A673 (cell line): ENCODE data around the gene MORN1. TPM values are rescaled to one million over a fixed set of nuclear protein-coding genes. Genes with fewer than 3 reads are reported as not detected.

Experiments used
- BruUV-seq: library from RNA; stranded (reverse); fragments of 400-500 nt; replicated peaks from 2 replicates; lab custom pipeline; 2021; lab: Mats Ljungman, UMichigan
- CTCF ChIA-PET: fragments of 300-600 bp; sonication (Branson Sonifier 250); formaldehyde crosslinking; loops from one replicate; lab custom pipeline; 2022; ENCODE audit warnings: antibody characterized with exemption; lab: Charles Lee
- POLR2A ChIA-PET: fragments of 300-600 bp; sonication (Branson Sonifier 250); formaldehyde crosslinking; loops from one replicate; lab custom pipeline; 2022; ENCODE audit warnings: antibody characterized with exemption; ENCODE audit not compliant: low non-redundant PET; lab: Charles Lee
- DNase-seq: peaks from one replicate; pipeline ENCODE4 v3.0.0-alpha.2; 2015; ENCODE audit warnings: low spot score
- H3K27ac ChIP-seq: fragments of 200-600 bp; sonication (generic); 2 replicates; pipeline ENCODE4 v1.5.1; 2016; ENCODE audit warnings: mixed run types, low read depth, mild to moderate bottlenecking, mixed read lengths, antibody characterized with exemption, low read length; ENCODE audit not compliant: poor library complexity, severe bottlenecking
- H3K27me3 ChIP-seq: fragments of 200-600 bp; sonication (generic); replicated peaks from 2 replicates; pipeline ENCODE4 v1.6.1; 2017; ENCODE audit warnings: mixed run types, low read depth, mild to moderate bottlenecking, mixed read lengths, antibody characterized with exemption, low read length; ENCODE audit not compliant: insufficient read depth, poor library complexity
- H3K36me3 ChIP-seq: fragments of 200-600 bp; sonication (generic); 2 replicates; pipeline ENCODE4 v1.6.1; 2016; ENCODE audit warnings: mixed run types, mild to moderate bottlenecking, mixed read lengths, antibody characterized with exemption, low read length; ENCODE audit not compliant: insufficient read depth, poor library complexity, severe bottlenecking
- H3K4me1 ChIP-seq: fragments of 200-600 bp; sonication (generic); 2 replicates; pipeline ENCODE4 v1.6.1; 2017; ENCODE audit warnings: mixed run types, mild to moderate bottlenecking, mixed read lengths, antibody characterized with exemption, low read length; ENCODE audit not compliant: insufficient read depth, poor library complexity, severe bottlenecking
- H3K4me3 ChIP-seq: fragments of 200-600 bp; sonication (generic); 2 replicates; pipeline ENCODE4 v1.5.1; 2016; ENCODE audit warnings: low read depth, mixed run types, mild to moderate bottlenecking, mixed read lengths, low read length; ENCODE audit not compliant: poor library complexity, severe bottlenecking
- H3K9me3 ChIP-seq: fragments of 200-600 bp; sonication (generic); 2 replicates; pipeline ENCODE4 v1.6.1; 2016; ENCODE audit warnings: mixed run types, low read depth, mild to moderate bottlenecking, mixed read lengths, antibody characterized with exemption, low read length; ENCODE audit not compliant: poor library complexity, severe bottlenecking
- CTCF ChIP-seq: fragments of 300-800, 200-600 bp; sonication (generic); conservative IDR thresholded peaks from 2 replicates; pipeline ENCODE4 v1.5.1; 2017; ENCODE audit warnings: low read depth, mild to moderate bottlenecking, antibody characterized with exemption, low read length, moderate library complexity, mixed read lengths
- EZH2 ChIP-seq: fragments of 200-600 bp; sonication (generic); IDR thresholded peaks from 2 replicates; pipeline ENCODE4 v1.6.1; 2017; ENCODE audit warnings: borderline replicate concordance, low read depth, mild to moderate bottlenecking, mixed read lengths, antibody characterized with exemption, low read length; ENCODE audit not compliant: poor library complexity, severe bottlenecking
- intact Hi-C: fragments of 100-400 bp; cut with micrococcal nuclease; formaldehyde crosslinking; loops from one replicate; pipeline ENCODE4 v1.10.0; 2022; ENCODE audit not compliant: unreplicated experiment
- total RNA-seq: library from RNA; stranded (reverse); gene quantifications from 2 replicates; pipeline ENCODE4 v1.2.3, GENCODE V29; 2021

Gene MORN1
- total RNA-seq, 1 experiment from 2014 or later, result 24.7 TPM

- Histone ChIP-seq H3K36me3 (no peaks in the 10 kb centered on the region), H3K27ac (no peak overlapping the region), H3K9me3 (no peaks in the 10 kb centered on the region), H3K27me3 (peaks cover 45% of the 10 kb centered on the region), H3K4me1 (no peaks in the 10 kb centered on the region), H3K4me3 (no peak overlapping the region)
- TF ChIP-seq CTCF, result no peak
- TF ChIP-seq EZH2, result no peak
- no TSS peak for BruUV-seq
- CTCF ChIA-PET, result no interaction called here
- intact Hi-C loops, result no loop called here
- POLR2A ChIA-PET, result no interaction called here
- DNase-seq, result no peak
Measured at GRCh38 chr1:2433936-2434655, 42.7 kb upstream of the MORN1 start.

- Histone ChIP-seq H3K27me3 (peaks cover 45% of the 10 kb centered on the region), H3K4me3 (no peak overlapping the region), H3K4me1 (no peaks in the 10 kb centered on the region), H3K36me3 (no peaks in the 10 kb centered on the region), H3K9me3 (no peaks in the 10 kb centered on the region), H3K27ac (no peak overlapping the region)
- CTCF ChIA-PET, result no interaction called here
- DNase-seq, result no peak
- TF ChIP-seq EZH2 (no peak), CTCF (no peak)
- intact Hi-C loops, result no loop called here
- POLR2A ChIA-PET, result no interaction called here
- BruUV-seq, result no TSS peak
Measured at GRCh38 chr1:2433196-2433595, 41.8 kb upstream of the MORN1 start.

- DNase-seq, result no peak
- peaks cover 45% of the 10 kb centered on the region for H3K27me3 ChIP-seq
- TF ChIP-seq CTCF (no peak), EZH2 (no peak)
- no peaks in the 10 kb centered on the region for H3K36me3 ChIP-seq
- no peaks in the 10 kb centered on the region for H3K9me3 ChIP-seq
- no peak overlapping the region for H3K4me3 ChIP-seq
- CTCF ChIA-PET, result no interaction called here
- H3K4me1 ChIP-seq, result no peaks in the 10 kb centered on the region
- H3K27ac ChIP-seq, result no peak overlapping the region
- intact Hi-C loops, result no loop called here
- POLR2A ChIA-PET, result no interaction called here
- BruUV-seq, result no TSS peak
Measured at GRCh38 chr1:2432441-2432844, 41.1 kb upstream of the MORN1 start.
